Neural cell (in vitro differentiated cells): ENCODE results near the gene GMPS. TPM values are rescaled to one million over a fixed set of nuclear protein-coding genes. Genes with fewer than 3 reads are reported as not detected.

Experiments
- H2AFZ ChIP-seq: fragments of 200-600, 300-800 bp; sonication (generic), shearing (Covaris generic); 2 replicates; pipeline ENCODE4 v1.6.0; 2014; ENCODE audit warnings: low read depth, mild to moderate bottlenecking, antibody characterized with exemption, low read length, moderate library complexity
- H3F3A ChIP-seq: fragments of 200-600 bp; shearing (Covaris generic); 2 replicates; pipeline ENCODE4 v1.6.1; 2016; ENCODE audit warnings: mild to moderate bottlenecking, moderate library complexity, mixed read lengths, antibody characterized with exemption, low read length; ENCODE audit not compliant: insufficient read depth, poor library complexity, severe bottlenecking
- H3K27ac ChIP-seq: fragments of 200-600, 300-800 bp; sonication (generic), shearing (Covaris generic); 2 replicates; pipeline ENCODE4 v1.5.1; 2014; ENCODE audit warnings: mild to moderate bottlenecking, low read length, moderate library complexity
- H3K27me3 ChIP-seq: fragments of 300-800, 200-600 bp; sonication (generic), shearing (Covaris generic); 2 replicates; pipeline ENCODE4 v1.6.0; 2014; ENCODE audit warnings: mild to moderate bottlenecking, low read depth, low read length, moderate library complexity; ENCODE audit not compliant: insufficient read depth
- H3K36me3 ChIP-seq: fragments of 300-800, 200-600 bp; sonication (generic), shearing (Covaris generic); 2 replicates; pipeline ENCODE4 v1.5.1; 2014; ENCODE audit warnings: mild to moderate bottlenecking, antibody characterized with exemption, low read length, moderate library complexity; ENCODE audit not compliant: insufficient read depth
- H3K4me2 ChIP-seq: fragments of 300-800, 200-600 bp; sonication (generic), shearing (Covaris generic); 2 replicates; pipeline ENCODE4 v1.6.0; 2014; ENCODE audit warnings: mild to moderate bottlenecking, low read length
- H3K4me3 ChIP-seq: fragments of 300-800, 200-600 bp; sonication (generic), shearing (Covaris generic); 2 replicates; pipeline ENCODE4 v1.5.1; 2014; ENCODE audit warnings: mild to moderate bottlenecking, low read length, moderate library complexity
- H3K79me2 ChIP-seq: fragments of 200-600 bp; shearing (Covaris generic); replicated peaks from 2 replicates; pipeline ENCODE4 v1.6.0; 2014; ENCODE audit warnings: mild to moderate bottlenecking, low read length, moderate library complexity; ENCODE audit not compliant: insufficient read depth
- H3K9ac ChIP-seq: fragments of 300-800, 200-600 bp; sonication (generic), shearing (Covaris generic); 2 replicates; pipeline ENCODE4 v1.6.1; 2016; ENCODE audit warnings: mild to moderate bottlenecking, low read length, mixed read lengths
- H3K9me2 ChIP-seq: fragments of 200-600 bp; shearing (Covaris generic); 2 replicates; pipeline ENCODE4 v1.6.1; 2016; ENCODE audit warnings: mild to moderate bottlenecking, low read length, mixed read lengths; ENCODE audit not compliant: insufficient read depth
- H3K9me3 ChIP-seq: fragments of 200-600, 300-800 bp; sonication (generic), shearing (Covaris generic); 2 replicates; pipeline ENCODE4 v1.6.1; 2016; ENCODE audit warnings: mild to moderate bottlenecking, mixed run types, low read length, moderate library complexity, mixed read lengths
- H4K20me1 ChIP-seq: fragments of 200-600 bp; shearing (Covaris generic); 2 replicates; pipeline ENCODE4 v1.6.1; 2016; ENCODE audit warnings: mild to moderate bottlenecking, mixed run types; ENCODE audit not compliant: insufficient read depth
- CTCF ChIP-seq: fragments of 450-650 bp; IDR thresholded peaks from 2 replicates; pipeline ENCODE4 v1.5.1; 2014; ENCODE audit warnings: antibody characterized with exemption, mild to moderate bottlenecking, moderate library complexity; ENCODE audit not compliant: poor library complexity, severe bottlenecking
- EP300 ChIP-seq: fragments of 450-650 bp; conservative IDR thresholded peaks from 2 replicates; pipeline ENCODE4 v1.6.1; 2014; ENCODE audit warnings: antibody characterized with exemption, mild to moderate bottlenecking, moderate library complexity; ENCODE audit not compliant: poor library complexity, severe bottlenecking
- EZH2 ChIP-seq: fragments of 200-600, 300-800 bp; shearing (Covaris generic), sonication (generic); IDR thresholded peaks from 2 replicates; pipeline ENCODE4 v1.6.1; 2014; ENCODE audit warnings: antibody characterized with exemption, low read length, borderline replicate concordance, mild to moderate bottlenecking; ENCODE audit not compliant: insufficient read depth, poor library complexity, severe bottlenecking
- MXI1 ChIP-seq: fragments of 450-650 bp; conservative IDR thresholded peaks from 2 replicates; pipeline ENCODE4 v1.6.1; 2014; ENCODE audit warnings: antibody characterized with exemption, mild to moderate bottlenecking; ENCODE audit not compliant: poor library complexity, severe bottlenecking
- POLR2AphosphoS5 ChIP-seq: IDR thresholded peaks from 2 replicates; pipeline ENCODE4 v1.6.1; 2012
- RAD21 ChIP-seq: fragments of 450-650 bp; conservative IDR thresholded peaks from 2 replicates; pipeline ENCODE4 v1.6.1; 2014; ENCODE audit warnings: antibody characterized with exemption, mild to moderate bottlenecking, moderate library complexity
- SMC3 ChIP-seq: fragments of 450-650 bp; conservative IDR thresholded peaks from 2 replicates; pipeline ENCODE4 v1.6.1; 2014; ENCODE audit warnings: antibody characterized with exemption, mild to moderate bottlenecking, moderate library complexity; ENCODE audit not compliant: poor library complexity
- TAF1 ChIP-seq: IDR thresholded peaks from 2 replicates; pipeline ENCODE4 v1.6.1; 2012; ENCODE audit warnings: low read depth
- polyA plus RNA-seq: library from polyadenylated mRNA; depleted of rRNA; stranded (reverse); fragments of >200 nt; gene quantifications from 2 replicates; pipeline ENCODE4 v1.2.3, GENCODE V29; 2014

Gene GMPS
- polyA plus RNA-seq, 1 donor from 2014 or later, result 23.7 TPM

GRCh38 chr3:155981669-155982068 is 111.2 kb downstream of the GMPS start:
- Histone ChIP-seq H3K36me3 (no peaks in the 10 kb centered on the region), H3K4me3 (no peak overlapping the region), H3F3A (no peaks in the 10 kb centered on the region), H3K27ac (no peak overlapping the region), H3K9me2 (no peaks in the 10 kb centered on the region), H2AFZ (no peak overlapping the region), H3K27me3 (no peaks in the 10 kb centered on the region), H3K4me2 (no peak overlapping the region), H3K9ac (no peak overlapping the region), H3K79me2 (no peaks in the 10 kb centered on the region), H4K20me1 (no peaks in the 10 kb centered on the region), H3K9me3 (no peaks in the 10 kb centered on the region)
- TF ChIP-seq MXI1 (no peak), TAF1 (no peak), SMC3 (no peak), CTCF (no peak), RAD21 (no peak), POLR2AphosphoS5 (no peak), EP300 (no peak)

GRCh38 chr3:155983834-155984474 is 113.5 kb downstream of the GMPS start:
- no peaks in the 10 kb centered on the region for H3K27me3 ChIP-seq
- no peak overlapping the region for H3K27ac ChIP-seq
- no peaks in the 10 kb centered on the region for H3K9me3 ChIP-seq
- no peak overlapping the region for H3K9ac ChIP-seq
- no peaks in the 10 kb centered on the region for H3K36me3 ChIP-seq
- no peaks in the 10 kb centered on the region for H4K20me1 ChIP-seq
- no peaks in the 10 kb centered on the region for H3F3A ChIP-seq
- H3K4me3 ChIP-seq, result no peak overlapping the region
- no peak overlapping the region for H2AFZ ChIP-seq
- TF ChIP-seq SMC3, result no peak
- no peak for TF ChIP-seq POLR2AphosphoS5
- no peak for TF ChIP-seq EZH2
- no peak for TF ChIP-seq TAF1
- no peak for TF ChIP-seq MXI1
- no peak for TF ChIP-seq CTCF
- no peak for TF ChIP-seq EP300
- no peak for TF ChIP-seq RAD21
- no peaks in the 10 kb centered on the region for H3K9me2 ChIP-seq
- H3K4me2 ChIP-seq, result no peak overlapping the region
- H3K79me2 ChIP-seq, result no peaks in the 10 kb centered on the region
